CD4-positive, alpha-beta T cell treated with Interleukin-6 for 4 hours (primary cell): ENCODE data around the gene FBXO31.

Source experiments
- DNase-seq: peaks from one replicate; pipeline ENCODE4 v3.0.0-alpha.2; 2020; ENCODE audit warnings: mixed read lengths

Gene FBXO31

GRCh38 chr16:87383505-87384161 lies at the start of gene FBXO31:
TSS of gene FBXO31 (minus strand) at chr16:87383776. CDS start at chr16:87383744, 32 bp downstream.
- DNase-seq: peak; percentile 84

- no peak for DNase-seq
These were observed 48.8 kb upstream of the FBXO31 start for GRCh38 chr16:87432330-87432915.

- no peak for DNase-seq
These were observed 48.4 kb upstream of the FBXO31 start for GRCh38 chr16:87431926-87432325.

DNA sequence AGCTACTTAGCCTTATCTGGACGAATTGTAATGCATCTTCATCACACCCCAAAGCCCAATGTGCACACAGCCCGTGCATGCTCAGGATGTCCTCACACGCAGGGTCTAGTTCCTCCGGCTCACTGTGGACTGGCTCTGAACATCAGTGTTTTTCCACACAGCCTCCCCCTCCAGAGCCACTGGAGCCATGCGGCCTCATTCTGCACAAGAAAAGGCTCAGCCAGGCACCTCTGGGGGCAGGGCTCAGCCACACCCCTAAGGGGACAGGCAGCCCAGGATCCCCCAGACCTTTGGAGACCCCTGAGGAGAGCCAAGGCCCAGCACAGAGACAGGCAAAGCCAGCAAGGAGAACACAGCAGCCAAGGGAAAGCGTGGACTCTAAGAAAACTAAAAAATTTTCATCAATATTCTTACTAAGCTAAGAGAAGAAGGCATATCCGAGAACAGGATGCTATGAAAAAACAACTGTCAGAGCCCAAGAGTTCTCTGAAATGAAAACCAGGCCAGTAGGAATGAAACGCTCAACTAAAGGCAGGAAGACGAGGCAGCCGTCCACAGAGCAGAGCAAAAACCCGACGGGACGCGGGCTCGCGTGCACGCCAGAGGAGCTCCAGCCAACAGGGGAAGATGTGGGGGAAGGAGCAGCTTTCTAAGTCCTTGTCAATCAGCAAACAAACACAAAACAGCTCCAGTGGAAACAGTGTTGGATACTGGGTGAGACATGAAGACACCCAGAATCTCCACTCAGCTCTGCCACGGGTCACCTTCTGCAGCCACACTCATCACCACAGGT lies 43.0 kb upstream of the FBXO31 start:
- no peak for DNase-seq

- no peak for DNase-seq
These were observed 42.4 kb upstream of the FBXO31 start for GRCh38 chr16:87425941-87426340.

DNA sequence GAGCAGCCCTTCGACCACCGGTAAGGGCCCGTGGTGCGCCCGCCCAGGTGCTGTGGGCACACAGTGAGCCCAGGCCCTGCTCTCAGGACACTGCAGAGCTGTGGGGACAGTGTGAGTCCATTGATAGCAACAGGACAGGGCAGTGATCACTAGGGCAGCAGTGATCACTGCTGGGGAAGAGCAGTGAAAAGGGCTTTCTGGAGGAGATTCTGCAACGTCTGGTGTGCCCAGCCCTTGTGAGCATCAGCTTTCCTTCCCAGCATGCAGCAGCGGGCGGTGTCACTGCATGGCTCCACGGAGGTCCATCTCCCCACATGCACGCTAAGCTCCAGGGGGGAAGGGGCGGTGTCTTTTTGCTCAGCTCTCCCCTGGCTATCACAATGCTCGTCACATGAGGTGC lies 40.7 kb upstream of the FBXO31 start:
- DNase-seq: no peak

GRCh38 chr16:87423429-87423828 lies 39.9 kb upstream of the FBXO31 start:
- no peak for DNase-seq

- DNase-seq: no peak
These were observed 38.5 kb upstream of the FBXO31 start for GRCh38 chr16:87422106-87422505.

GRCh38 chr16:87421003-87421912 lies 37.7 kb upstream of the FBXO31 start:
- no peak for DNase-seq

GRCh38 chr16:87420026-87421002 lies 36.7 kb upstream of the FBXO31 start:
- no peak for DNase-seq

DNA sequence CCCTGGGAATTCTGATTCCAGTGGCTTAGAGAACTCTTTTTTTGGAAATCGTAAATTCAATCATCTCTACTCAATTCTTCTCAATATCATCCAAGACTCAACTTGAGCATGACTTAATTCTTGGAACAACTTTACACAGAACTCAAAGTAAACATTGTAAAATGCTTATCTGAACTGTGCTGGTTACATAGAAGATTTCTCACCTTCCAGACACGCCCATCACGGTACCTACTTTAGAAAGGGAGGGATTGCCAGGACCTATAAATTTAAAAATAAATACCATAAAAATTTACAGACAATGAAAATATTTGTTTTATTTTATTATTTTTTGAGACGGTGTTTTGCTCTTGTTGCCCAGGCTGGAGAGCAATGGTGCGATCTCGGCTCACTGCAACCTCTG lies 35.1 kb upstream of the FBXO31 start:
- DNase-seq: no peak

DNA sequence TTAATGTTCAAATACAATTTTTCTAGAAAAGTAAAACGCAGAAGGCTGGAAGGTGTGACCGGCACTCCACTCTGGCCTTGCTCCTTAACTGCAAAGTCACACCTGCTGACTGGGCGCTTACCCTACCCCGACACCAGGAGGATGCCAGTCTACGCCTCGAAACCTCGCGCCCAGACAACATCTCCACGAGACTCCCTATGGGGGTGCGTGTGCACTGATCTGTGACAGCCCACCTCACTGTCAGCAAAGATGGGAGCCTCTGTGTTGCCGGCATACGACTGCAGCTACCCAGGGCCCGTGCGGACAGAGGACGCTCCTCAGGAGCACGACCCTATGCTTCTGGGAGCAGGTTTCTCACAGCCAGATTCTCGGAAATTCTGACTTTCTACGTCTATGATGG lies 34.6 kb upstream of the FBXO31 start:
- no peak for DNase-seq

GRCh38 chr16:87417528-87417910 lies 33.9 kb upstream of the FBXO31 start:
- DNase-seq: no peak

- DNase-seq: peak; percentile 57
These were observed 33.4 kb upstream of the FBXO31 start for GRCh38 chr16:87416826-87417527.

DNA sequence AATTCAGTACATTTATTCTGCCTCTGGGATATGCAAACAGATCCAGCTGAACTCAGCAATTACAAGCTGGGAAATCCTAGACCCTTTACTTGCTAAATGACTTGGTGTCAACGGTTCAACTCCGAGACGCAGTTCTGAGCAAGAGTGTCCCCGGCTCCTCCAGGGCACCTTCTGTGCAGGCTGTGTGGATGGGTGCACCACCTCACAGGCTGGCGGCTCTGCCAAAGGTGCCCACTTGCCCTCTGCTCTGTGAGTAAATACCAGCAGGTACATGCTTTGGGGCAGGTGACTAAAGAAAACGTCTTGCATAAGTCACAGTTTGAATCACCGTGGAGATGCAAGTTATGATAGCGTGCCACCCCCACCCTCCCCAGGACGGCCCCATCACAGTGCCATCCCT lies 31.9 kb upstream of the FBXO31 start:
- no peak for DNase-seq

- DNase-seq: no peak
These were observed 30.7 kb upstream of the FBXO31 start for GRCh38 chr16:87414251-87414680.

DNA sequence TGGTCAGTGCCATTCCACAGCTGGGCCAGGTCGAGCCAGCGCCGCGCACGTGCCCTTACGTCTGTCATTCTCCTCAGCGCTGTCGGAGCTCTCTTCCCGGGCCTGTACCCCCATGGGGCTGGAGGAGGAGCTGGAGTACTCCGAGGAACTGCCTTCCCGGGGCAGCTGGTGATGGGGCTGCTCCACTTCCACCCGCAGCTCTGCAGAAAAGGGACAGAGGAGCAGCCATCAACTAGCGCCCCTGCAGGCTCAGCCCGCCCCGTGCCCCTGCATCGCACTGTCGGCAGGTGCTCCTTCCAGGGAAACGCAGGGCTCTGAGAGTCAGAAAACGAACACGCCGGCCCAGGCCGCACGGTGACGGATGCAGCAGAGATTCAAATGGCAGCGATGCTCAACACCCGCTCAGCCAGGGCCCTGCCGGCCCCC lies 29.4 kb upstream of the FBXO31 start:
- DNase-seq: no peak

DNA sequence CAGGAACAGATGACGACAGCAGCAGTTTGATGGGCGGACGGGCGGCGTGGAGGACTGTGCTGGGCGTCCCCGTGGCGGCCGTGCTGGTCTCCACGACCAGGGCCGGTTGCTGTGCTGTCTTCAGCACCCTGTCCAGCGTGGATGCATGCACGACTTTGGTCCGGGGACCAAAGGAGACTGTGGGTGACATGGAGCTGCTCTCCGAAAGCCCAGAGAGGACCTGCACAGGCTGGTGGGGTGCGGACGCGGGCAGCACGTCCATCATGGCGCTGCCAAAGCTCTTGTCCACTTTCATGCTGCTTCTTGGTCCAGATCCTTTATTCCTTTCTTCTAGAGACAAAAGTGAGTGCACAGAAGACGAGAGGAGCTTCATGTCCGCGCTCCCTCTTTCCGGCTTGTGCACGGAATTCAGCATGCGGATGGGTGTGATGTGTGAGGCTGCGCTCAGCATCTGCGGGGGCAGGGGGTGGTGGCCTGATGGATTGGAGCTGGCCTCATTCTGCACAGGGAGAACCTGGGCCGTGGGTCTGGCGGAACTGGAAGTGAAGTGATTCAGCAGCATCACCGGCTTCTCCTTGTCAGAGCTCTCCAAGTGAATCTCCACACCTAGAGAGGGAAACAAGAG lies 28.9 kb upstream of the FBXO31 start:
- DNase-seq: no peak

GRCh38 chr16:87411375-87412271 lies 28.0 kb upstream of the FBXO31 start:
- no peak for DNase-seq
